ENCODE measurements around the gene SLC45A3.

GRCh38 chr1:205661429-205662134 is 18.7 kb downstream of the SLC45A3 start:
- TF ChIP-seq POLR2A (IDR thresholded peaks at IDR 0.05), result no peak
- TF ChIP-seq, protein P1, sequence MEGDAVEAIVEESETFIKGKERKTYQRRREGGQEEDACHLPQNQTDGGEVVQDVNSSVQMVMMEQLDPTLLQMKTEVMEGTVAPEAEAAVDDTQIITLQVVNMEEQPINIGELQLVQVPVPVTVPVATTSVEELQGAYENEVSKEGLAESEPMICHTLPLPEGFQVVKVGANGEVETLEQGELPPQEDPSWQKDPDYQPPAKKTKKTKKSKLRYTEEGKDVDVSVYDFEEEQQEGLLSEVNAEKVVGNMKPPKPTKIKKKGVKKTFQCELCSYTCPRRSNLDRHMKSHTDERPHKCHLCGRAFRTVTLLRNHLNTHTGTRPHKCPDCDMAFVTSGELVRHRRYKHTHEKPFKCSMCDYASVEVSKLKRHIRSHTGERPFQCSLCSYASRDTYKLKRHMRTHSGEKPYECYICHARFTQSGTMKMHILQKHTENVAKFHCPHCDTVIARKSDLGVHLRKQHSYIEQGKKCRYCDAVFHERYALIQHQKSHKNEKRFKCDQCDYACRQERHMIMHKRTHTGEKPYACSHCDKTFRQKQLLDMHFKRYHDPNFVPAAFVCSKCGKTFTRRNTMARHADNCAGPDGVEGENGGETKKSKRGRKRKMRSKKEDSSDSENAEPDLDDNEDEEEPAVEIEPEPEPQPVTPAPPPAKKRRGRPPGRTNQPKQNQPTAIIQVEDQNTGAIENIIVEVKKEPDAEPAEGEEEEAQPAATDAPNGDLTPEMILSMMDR (IDR thresholded peaks at IDR 0.05), result no peak
